ENCODE data around the gene RAB1A.

Gene RAB1A

GRCh38 chr2:65062843-65063825, 66.8 kb downstream of the RAB1A start:
- Mint-ChIP-seq H3K9me3 (no peaks in the 10 kb centered on the region), H3K27me3 (no peaks in the 10 kb centered on the region), H3K4me1 (peaks cover 53% of the 10 kb centered on the region), H3K27ac (peak overlapping the region in 1 of 2 donors; percentile 69), H3K4me3 (no peak overlapping the region)
- DNase-seq (no peak), ATAC-seq (no peak)

GRCh38 chr2:65061910-65062339, 68.0 kb downstream of the RAB1A start:
- Mint-ChIP-seq H3K4me1 (peaks cover 53% of the 10 kb centered on the region), H3K4me3 (no peak overlapping the region), H3K27ac (peak overlapping the region in 1 of 2 donors; percentile 27), H3K9me3 (no peaks in the 10 kb centered on the region), H3K27me3 (no peaks in the 10 kb centered on the region)
- ATAC-seq, result no peak
- DNase-seq, result no peak

DNA sequence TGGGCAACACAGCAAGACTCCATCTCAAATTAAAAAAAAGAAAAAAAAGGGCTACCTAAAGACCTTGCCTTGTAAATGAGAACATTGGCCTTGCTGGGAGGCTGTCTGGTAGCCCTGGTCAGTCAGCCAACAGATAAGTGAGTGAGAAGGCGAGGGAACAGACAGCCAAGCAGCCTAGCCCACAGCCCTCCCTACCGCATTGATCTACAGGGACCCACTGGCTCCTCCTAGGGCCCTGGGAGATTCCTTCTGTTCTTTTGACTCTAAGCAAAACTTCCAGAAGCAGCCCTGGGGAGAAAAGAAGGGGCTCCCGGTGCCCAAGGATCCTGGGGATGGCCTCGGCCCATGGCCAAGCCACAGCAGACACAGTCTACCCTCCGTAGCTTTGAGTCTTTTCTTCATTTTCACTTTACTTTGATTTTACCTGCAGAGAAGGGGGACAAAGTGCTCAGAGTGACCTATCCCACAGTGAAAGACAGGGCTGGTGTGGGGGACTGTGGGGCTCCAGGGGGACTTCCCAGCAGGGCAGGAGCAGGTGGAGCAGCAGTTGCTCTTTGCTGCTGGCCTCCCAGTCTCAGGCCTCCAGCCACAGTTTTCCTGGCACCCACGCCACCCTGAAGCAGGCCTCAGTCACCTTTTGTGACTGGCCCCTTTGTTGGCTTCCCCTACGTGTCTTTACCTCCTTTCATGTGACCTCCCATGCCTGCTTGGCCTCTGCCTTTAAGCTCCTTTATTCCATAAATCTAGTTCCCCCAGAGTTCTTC, 68.6 kb downstream of the RAB1A start:
- Mint-ChIP-seq H3K9me3 (no peaks in the 10 kb centered on the region), H3K27me3 (no peaks in the 10 kb centered on the region), H3K4me3 (no peak overlapping the region), H3K27ac (peak overlapping the region in 1 of 2 donors; percentile 61), H3K4me1 (peaks cover 54% of the 10 kb centered on the region)
- DNase-seq (no peak), ATAC-seq (no peak)

DNA sequence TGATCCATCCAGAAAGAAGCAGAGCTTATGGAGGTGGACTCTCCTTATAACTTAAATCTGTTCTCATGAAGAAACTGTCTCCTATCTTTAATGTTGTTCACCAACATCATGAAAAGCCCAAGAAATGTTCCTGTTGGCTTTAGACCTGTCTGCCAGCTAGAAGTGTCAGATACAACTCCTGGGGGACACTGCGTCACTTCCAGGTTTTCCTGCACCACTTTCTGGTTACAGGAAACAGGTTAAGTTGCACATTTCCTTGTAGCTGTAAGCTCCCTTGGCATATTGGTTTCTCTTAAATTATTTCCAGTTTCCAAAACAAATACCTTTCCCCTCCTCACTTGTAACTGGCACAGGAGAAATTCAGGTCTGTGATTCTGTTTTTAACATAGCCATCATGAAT, 70.8 kb downstream of the RAB1A start:
- DNase-seq (no peak), ATAC-seq (no peak)
- no peak overlapping the region for H3K4me3 Mint-ChIP-seq
- no peak overlapping the region for H3K27ac Mint-ChIP-seq
- no peaks in the 10 kb centered on the region for H3K27me3 Mint-ChIP-seq
- H3K9me3 Mint-ChIP-seq, result no peaks in the 10 kb centered on the region
- H3K4me1 Mint-ChIP-seq, result peaks cover 60% of the 10 kb centered on the region

DNA sequence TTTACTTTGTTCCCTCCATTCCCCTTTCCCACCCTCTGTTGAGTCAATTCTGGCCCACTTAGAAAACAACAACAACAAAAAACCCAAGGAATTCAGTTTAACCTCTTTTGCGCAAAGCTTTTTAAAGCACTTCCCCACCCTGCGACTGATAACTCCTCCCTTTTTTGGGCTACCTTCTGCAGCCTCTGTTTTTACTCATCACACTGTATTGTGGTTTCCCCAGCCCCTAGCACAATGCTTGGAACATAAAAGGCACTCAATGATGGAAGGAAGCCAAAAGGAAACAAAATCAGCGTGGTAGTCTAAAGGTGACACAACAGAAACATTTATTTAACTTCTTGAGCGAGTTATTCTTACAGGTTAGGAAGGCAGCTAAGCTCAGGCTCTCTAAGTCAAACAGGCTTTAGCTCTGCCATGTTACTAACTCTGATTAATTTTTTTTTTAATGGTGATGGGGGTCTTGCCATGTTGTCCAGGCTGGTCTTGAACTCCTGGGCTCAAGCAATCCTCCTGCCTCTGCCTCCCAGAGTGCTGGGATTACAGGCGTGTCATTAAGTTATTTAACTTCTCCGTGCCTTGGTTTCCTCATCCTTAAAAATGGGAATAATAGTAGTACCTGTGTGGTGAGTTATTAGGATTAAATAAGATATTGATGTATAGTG, 72.4 kb downstream of the RAB1A start:
- no peaks in the 10 kb centered on the region for H3K9me3 Mint-ChIP-seq
- peaks cover 72% of the 10 kb centered on the region for H3K4me1 Mint-ChIP-seq
- H3K27ac Mint-ChIP-seq, result peak overlapping the region; percentile 74 to 77
- H3K27me3 Mint-ChIP-seq, result no peaks in the 10 kb centered on the region
- DNase-seq (peak; percentile 72 to 73), ATAC-seq (peak; percentile 74)
- peak overlapping the region; percentile 94 to 99 for H3K4me3 Mint-ChIP-seq

DNA sequence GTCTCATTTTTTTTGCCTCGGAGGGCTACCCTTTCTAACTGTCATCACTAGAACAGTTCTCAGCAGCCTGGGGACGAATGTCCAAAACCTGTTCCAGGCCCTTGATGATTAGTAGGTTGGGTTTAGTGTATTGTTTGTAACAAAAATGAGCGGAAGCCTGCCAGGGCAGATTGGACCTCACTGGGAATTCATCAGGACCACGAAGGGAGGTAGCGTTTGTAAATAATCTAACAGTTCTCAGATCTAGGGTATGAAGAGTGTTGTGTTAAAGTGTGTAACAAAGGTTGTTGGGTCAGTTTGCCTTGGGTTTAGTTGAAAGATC, 72.9 kb downstream of the RAB1A start:
- Mint-ChIP-seq H3K9me3 (no peaks in the 10 kb centered on the region), H3K27me3 (no peaks in the 10 kb centered on the region), H3K27ac (peak overlapping the region; percentile 74 to 77), H3K4me1 (peaks cover 76% of the 10 kb centered on the region), H3K4me3 (peak overlapping the region; percentile 94 to 99)
- no peak for DNase-seq
- no peak for ATAC-seq

DNA sequence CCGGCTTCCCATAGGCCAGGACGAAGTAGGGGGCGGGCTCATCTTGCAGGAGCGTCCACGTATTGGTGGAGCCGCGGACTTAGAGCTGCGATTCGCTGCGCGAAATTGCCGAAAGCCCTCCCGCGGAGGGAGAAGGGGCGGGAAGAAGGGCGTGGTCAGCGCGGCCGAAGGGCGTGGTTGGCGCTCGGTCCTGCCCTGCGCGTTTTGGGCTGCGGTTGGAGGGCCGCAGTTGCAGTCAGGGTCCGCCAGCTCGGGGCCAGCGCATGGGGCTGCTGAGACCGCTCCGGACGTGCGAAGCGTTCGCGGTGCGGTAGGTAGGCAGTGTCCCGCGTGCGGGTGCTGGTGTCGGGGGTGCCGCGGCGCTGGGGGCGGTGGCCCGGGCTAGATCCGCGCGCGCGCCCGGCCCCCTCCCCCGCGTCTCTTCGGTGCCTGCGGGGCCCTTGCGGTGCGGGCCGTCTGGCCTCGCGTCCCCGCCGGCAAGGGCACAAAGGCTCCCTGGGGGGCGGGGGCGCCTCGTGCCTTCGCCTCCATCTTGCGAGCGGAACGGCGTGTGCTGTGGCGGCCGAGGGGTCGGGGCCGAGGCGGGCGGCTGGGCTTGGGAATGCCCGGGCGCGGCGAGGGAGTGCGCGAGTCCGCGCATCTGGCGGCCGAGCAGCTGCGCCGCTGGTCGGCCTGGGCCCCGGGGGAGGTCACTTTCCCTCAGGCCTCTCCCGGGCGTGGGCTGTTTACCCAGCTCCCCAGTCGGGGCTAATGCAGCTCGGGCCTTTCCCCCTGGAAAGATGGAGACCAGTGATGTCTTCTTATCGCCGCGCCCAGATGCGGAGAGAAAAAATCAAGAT, 73.5 kb downstream of the RAB1A start, which contains the start of gene CEP68:
CEP68 (plus strand) TSS at position 202 of the 839 bp plus-strand sequence. CDS start 13,029 bp downstream, outside the sequence.
- peak within 1 kb of the TSS; percentile 94 to 99 for H3K4me3 Mint-ChIP-seq
- peak; percentile 95 to 96 for DNase-seq
- peak; percentile 91 for ATAC-seq
- H3K4me1 Mint-ChIP-seq, result peaks cover 76% of the 10 kb centered on the region
- peak within 1 kb of the TSS; percentile 86 to 94 for H3K27ac Mint-ChIP-seq
- H3K27me3 Mint-ChIP-seq, result no peaks in the 10 kb centered on the region
- H3K9me3 Mint-ChIP-seq, result no peaks in the 10 kb centered on the region

- no peak for DNase-seq
- Mint-ChIP-seq H3K27me3 (no peaks in the 10 kb centered on the region), H3K4me1 (peaks cover 72% of the 10 kb centered on the region)
These were observed 74.3 kb downstream of the RAB1A start for GRCh38 chr2:65055422-65056214.

GRCh38 chr2:65054749-65055421, 75.0 kb downstream of the RAB1A start:
- no peak for DNase-seq
- Mint-ChIP-seq H3K9me3 (no peaks in the 10 kb centered on the region), H3K27ac (peak overlapping the region in 1 of 2 donors; percentile 86), H3K27me3 (no peaks in the 10 kb centered on the region), H3K4me1 (peaks cover 72% of the 10 kb centered on the region), H3K4me3 (peak overlapping the region; percentile 87 to 99)
- ATAC-seq, result no peak

More at GRCh38 chr2:65055422-65056214, 74.3 kb downstream of the RAB1A start:
- Mint-ChIP-seq H3K4me3 (peak overlapping the region; percentile 87 to 99), H3K9me3 (no peaks in the 10 kb centered on the region), H3K27ac (peak overlapping the region; percentile 86 to 94)
- peak; percentile 41 for ATAC-seq

DNA sequence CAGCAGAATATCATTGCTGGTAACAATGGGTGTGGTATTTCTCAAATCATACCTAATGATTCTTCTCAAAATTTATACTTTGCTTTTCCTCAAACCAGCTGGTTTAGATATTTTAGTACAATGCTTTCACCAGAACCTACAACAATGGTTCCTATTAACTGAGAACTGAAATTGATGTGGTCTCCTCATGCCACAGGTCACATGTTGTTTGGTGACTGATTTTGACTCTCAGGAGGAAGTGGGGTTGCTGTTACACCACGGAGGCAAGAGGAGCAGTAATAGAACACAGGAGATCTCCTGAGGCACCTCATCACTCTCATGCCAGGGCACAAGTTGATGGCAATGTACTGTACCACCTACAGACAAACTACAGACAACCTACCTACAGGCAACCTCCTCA, 76.7 kb downstream of the RAB1A start:
- peak; percentile 69 for ATAC-seq
- Mint-ChIP-seq H3K27me3 (no peaks in the 10 kb centered on the region), H3K4me1 (peaks cover 61% of the 10 kb centered on the region), H3K4me3 (peak overlapping the region; percentile 53 to 70), H3K27ac (peak overlapping the region; percentile 47 to 82), H3K9me3 (peaks cover 7 to 10% of the 10 kb centered on the region in 2 donors)
- DNase-seq, result peak; percentile 52 to 73

DNA sequence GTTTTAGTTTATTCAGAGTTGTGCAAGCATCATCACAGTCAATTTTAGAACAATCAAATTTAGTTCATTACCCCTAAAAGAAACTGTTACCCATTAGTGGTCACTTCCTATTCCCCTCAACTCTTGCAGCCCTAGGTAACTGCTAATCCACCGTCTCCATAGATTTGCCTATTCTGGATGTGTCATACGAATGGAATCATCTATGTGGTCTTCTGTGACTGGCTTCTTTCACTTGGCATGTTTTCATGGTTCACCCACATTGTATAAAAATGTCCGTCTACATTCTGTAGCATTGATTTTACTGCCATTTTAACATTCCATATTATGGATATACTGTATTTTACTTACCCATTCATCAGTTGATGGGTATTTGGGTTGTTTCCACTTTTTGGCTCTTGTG, 79.0 kb downstream of the RAB1A start:
- DNase-seq (no peak), ATAC-seq (no peak)
- Mint-ChIP-seq H3K27ac (no peak overlapping the region), H3K27me3 (no peaks in the 10 kb centered on the region), H3K4me3 (no peak overlapping the region), H3K9me3 (peaks cover 10 to 13% of the 10 kb centered on the region in 2 donors), H3K4me1 (peaks cover 46% of the 10 kb centered on the region)

DNA sequence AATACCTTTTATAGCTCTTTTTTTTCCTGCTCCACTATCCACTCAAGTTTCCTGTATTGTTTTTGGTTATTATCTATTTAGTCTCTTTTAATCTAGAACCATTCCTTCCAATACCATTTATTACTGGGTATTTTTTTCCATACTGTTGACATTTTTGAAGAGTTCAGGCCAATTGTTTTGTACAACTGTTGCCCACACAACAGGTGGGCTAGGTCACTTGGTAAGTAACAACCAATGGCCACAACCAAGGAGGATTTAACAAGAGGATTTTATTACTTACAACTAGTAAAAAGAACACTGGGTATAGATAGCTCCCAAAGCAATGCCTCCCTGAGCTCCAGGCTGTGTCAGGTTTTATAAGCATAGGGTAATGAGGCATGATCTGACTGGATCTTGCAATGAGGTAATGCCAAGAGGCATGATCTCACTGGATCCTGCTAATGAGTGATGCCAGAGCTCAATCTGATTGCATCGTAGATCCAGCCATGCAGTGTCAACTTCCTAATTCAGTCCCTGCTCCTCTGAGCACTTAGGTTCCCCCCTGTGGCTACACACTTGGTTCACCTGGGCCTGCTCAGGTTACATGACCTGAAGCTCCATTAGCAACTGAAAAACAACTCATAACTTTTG, 80.8 kb downstream of the RAB1A start:
- Mint-ChIP-seq H3K27me3 (no peaks in the 10 kb centered on the region), H3K27ac (no peak overlapping the region), H3K4me3 (no peak overlapping the region), H3K9me3 (peaks cover 23 to 27% of the 10 kb centered on the region in 2 donors), H3K4me1 (peaks cover 28% of the 10 kb centered on the region)
- ATAC-seq, result peak; percentile 29
- no peak for DNase-seq
